Measurements from ENCODE around the gene SP110. TPM values are rescaled to one million over a fixed set of nuclear protein-coding genes. Genes with fewer than 3 reads are reported as not detected.
A peak's percentile ranks its signal among the peaks of the same experiment; 100 is the strongest.
"Not testable (repeated sequence)": the region's sequence is repeated elsewhere in the genome, so short reads cannot be mapped to it uniquely, and the experiment has no call there.

SP110 gene
- total and polyA plus RNA-seq, 8 donors: 4.3 to 13.7 (median 7.8) TPM

- intact Hi-C loops (cut with DNase I): no loop called here
- H3K4me1 ChIP-seq: no peaks in the 10 kb centered on the region
- ATAC-seq: peak in 2 of 4 donors; percentile 29 to 35
- DNase-seq: no peak
- peak overlapping the region in 1 of 4 donors; percentile 13 for H3K27ac ChIP-seq
- no peak for TF ChIP-seq CTCF (IDR thresholded peaks at IDR 0.05)
- peak; percentile 32 for FAIRE-seq
- no peaks in the 10 kb centered on the region for H3K36me3 ChIP-seq
- 74 to 75% methylated on average over 7 of the region's 7 CpGs for WGBS, 2 donors
- no peak overlapping the region for H3K4me3 ChIP-seq
- no peaks in the 10 kb centered on the region for H3K9me3 ChIP-seq
- no peaks in the 10 kb centered on the region for H3K27me3 ChIP-seq
These were observed 91.0 kb downstream of the SP110 start for GRCh38 chr2:230128623-230129342.

- 61 to 86% methylated on average over 1 of the region's 1 CpG for WGBS, 2 donors
- no peak overlapping the region for H3K27ac ChIP-seq
- H3K4me3 ChIP-seq: no peak overlapping the region
- no peak for DNase-seq
- H3K4me1 ChIP-seq: no peaks in the 10 kb centered on the region
- no peak for ATAC-seq
- no peak for TF ChIP-seq CTCF (IDR thresholded peaks at IDR 0.05)
- no peaks in the 10 kb centered on the region for H3K27me3 ChIP-seq
- no peaks in the 10 kb centered on the region for H3K36me3 ChIP-seq
- intact Hi-C loops (cut with DNase I): no loop called here
- no peak for FAIRE-seq
- no peaks in the 10 kb centered on the region for H3K9me3 ChIP-seq
These were observed 92.6 kb downstream of the SP110 start for GRCh38 chr2:230127195-230127594.

GRCh38 chr2:230124757-230125431, 94.9 kb downstream of the SP110 start:
- H3K4me1 ChIP-seq: no peaks in the 10 kb centered on the region
- H3K4me3 ChIP-seq: no peak overlapping the region
- no peak for TF ChIP-seq CTCF (IDR thresholded peaks at IDR 0.05)
- H3K36me3 ChIP-seq: no peaks in the 10 kb centered on the region
- DNase-seq (peak in 1 of 6 donors; percentile 31), ATAC-seq (peak in 2 of 4 donors; percentile 45 to 70), FAIRE-seq (no peak)
- H3K27me3 ChIP-seq: no peaks in the 10 kb centered on the region
- WGBS, 2 donors: 56 to 59% methylated on average over 11 of the region's 11 CpGs
- no peaks in the 10 kb centered on the region for H3K9me3 ChIP-seq
- no peak overlapping the region for H3K27ac ChIP-seq
- intact Hi-C loops (cut with DNase I): no loop called here

GRCh38 chr2:230124235-230124634, 95.5 kb downstream of the SP110 start:
- no peak for ATAC-seq
- intact Hi-C loops (cut with DNase I): no loop called here
- no peaks in the 10 kb centered on the region for H3K9me3 ChIP-seq
- no peak overlapping the region for H3K27ac ChIP-seq
- 80 to 86% methylated on average over 6 of the region's 6 CpGs for WGBS, 2 donors
- no peaks in the 10 kb centered on the region for H3K36me3 ChIP-seq
- no peaks in the 10 kb centered on the region for H3K27me3 ChIP-seq
- H3K4me1 ChIP-seq: no peaks in the 10 kb centered on the region
- no peak overlapping the region for H3K4me3 ChIP-seq
- TF ChIP-seq CTCF (IDR thresholded peaks at IDR 0.05): no peak
- DNase-seq: no peak
- no peak for FAIRE-seq

GRCh38 chr2:230120376-230120775, 99.4 kb downstream of the SP110 start:
- intact Hi-C loops (cut with DNase I); H3K27me3 ChIP-seq; H3K9me3 ChIP-seq; DNase-seq; FAIRE-seq; H3K36me3 ChIP-seq; H3K4me3 ChIP-seq; H3K4me1 ChIP-seq; ATAC-seq; H3K27ac ChIP-seq: not testable (repeated sequence)
- WGBS, 2 donors: 80 to 83% methylated on average over 2 of the region's 2 CpGs

GRCh38 chr2:230119827-230120226, 100.0 kb downstream of the SP110 start:
- H3K27me3 ChIP-seq; intact Hi-C loops (cut with DNase I); DNase-seq; FAIRE-seq; ATAC-seq; H3K27ac ChIP-seq; H3K9me3 ChIP-seq; H3K36me3 ChIP-seq; H3K4me3 ChIP-seq; H3K4me1 ChIP-seq: not testable (repeated sequence)
- WGBS, 2 donors: 100% methylated on average over 1 of the region's 1 CpG

Data from pancreas (tissue), 10 donors.